OCI-LY3 (cell line): Measurements from ENCODE around the gene SPIN4.

Experiments used
- CTCF ChIP-seq: fragments of 200-600, 300-600 bp; sonication (generic); IDR thresholded peaks from 2 replicates; pipeline ENCODE4 v1.5.1; 2014; ENCODE audit warnings: antibody characterized with exemption, low read length, low read depth
- EZH2phosphoT487 ChIP-seq: fragments of 200-600 bp; shearing (Covaris generic); IDR thresholded peaks from 2 replicates; pipeline ENCODE4 v1.6.1; 2018; ENCODE audit warnings: antibody characterized with exemption, mixed run types, low read depth

GRCh38 chrX:63394872-63395271, 43.7 kb upstream of the SPIN4 start:
- TF ChIP-seq EZH2phosphoT487 (no peak), CTCF (no peak)
